GM13976 (cell line): ENCODE results near the gene MRTO4.
"Not testable (repeated sequence)": the region's sequence is repeated elsewhere in the genome, so short reads cannot be mapped to it uniquely, and the experiment has no call there.

Experiments
- DNase-seq: peaks from one replicate; pipeline ENCODE4 v3.0.0; 2012; ENCODE audit warnings: low spot score
- CTCF ChIP-seq: IDR thresholded peaks from 2 replicates; pipeline ENCODE4 v1.5.1; 2012; ENCODE audit warnings: borderline replicate concordance, mild to moderate bottlenecking; ENCODE audit not compliant: insufficient read depth; ENCODE audit errors: extremely low read depth, missing control alignments, control extremely low read depth
- in situ Hi-C: fragments of 300-500 bp; cut with MboI; formaldehyde crosslinking; loops from one replicate; pipeline ENCODE4 v1.12.0; 2022; ENCODE audit warnings: low sequenced_read_pairs, mixed read lengths, inconsistent platforms; ENCODE audit not compliant: unreplicated experiment

The MRTO4 gene

DNA sequence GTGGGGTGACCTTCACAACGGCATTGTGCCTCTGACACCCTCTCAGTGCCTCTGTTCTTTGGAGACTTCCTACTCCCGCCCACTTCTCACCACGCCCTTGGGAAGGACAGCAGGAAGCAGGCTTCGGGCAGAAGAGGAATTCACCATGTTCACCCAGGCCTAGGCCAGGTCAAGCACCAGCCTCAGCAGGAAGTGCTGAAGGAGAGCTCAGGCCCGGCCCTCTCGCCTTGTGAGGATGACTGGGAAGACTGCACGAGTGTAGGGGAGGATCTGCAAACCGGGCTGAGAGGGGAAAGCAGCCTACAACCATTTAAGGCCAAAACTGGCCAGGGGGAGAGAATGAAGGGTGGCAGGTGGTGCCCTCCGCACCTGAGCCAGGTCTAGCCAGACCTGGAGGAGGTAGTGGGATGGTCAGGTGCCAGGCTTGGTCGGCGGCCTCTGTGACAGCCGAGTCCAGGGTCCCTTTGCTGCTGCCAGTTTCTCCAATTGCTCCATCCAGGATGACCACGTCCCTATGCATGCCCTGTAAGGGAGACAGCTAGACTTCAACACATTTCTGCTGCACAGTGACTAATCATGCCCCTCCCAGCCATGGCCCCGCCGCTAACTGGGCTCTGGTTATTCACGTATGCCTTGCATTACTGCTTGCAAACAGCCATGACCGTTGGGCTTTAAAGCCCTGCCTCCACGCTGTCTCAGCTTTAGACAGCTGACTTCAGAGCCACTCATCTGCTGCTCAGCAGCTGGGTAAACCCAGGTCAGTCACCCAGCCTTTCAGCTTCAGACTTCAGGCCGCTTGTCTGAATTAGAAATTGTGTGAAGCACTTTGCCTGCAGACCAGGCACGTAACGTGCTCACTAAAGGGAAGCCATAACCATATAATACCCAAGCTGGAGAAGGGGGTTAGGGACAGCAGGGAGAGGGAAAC, 8.9 kb downstream of the MRTO4 start:
- DNase-seq = no peak
- in situ Hi-C loops = no loop called here
- TF ChIP-seq CTCF = no peak

GRCh38 chr1:19262047-19262446, 10.4 kb downstream of the MRTO4 start:
- in situ Hi-C loops = no loop called here
- no peak for TF ChIP-seq CTCF
- DNase-seq = no peak

DNA sequence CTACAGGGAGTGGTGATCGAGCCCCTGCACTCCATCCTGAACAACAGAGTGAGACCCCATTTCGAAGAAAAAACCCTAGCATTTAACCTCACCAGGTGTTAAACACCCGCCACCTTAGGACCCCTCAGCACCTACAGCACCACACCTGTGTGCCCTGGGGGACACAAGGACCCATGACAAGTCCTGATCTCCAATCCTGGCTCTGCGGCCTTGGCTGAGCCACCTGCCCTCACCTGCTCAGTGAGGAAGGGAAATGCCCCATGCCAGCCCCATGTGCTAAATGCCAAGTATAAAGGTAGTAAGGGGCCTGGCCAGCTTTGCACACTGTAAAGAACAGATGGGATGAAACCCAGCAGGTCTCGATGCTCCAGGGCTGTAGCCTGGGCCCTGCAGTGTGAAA, 11.1 kb downstream of the MRTO4 start:
- no peak for TF ChIP-seq CTCF
- in situ Hi-C loops = no loop called here
- DNase-seq = no peak

DNA sequence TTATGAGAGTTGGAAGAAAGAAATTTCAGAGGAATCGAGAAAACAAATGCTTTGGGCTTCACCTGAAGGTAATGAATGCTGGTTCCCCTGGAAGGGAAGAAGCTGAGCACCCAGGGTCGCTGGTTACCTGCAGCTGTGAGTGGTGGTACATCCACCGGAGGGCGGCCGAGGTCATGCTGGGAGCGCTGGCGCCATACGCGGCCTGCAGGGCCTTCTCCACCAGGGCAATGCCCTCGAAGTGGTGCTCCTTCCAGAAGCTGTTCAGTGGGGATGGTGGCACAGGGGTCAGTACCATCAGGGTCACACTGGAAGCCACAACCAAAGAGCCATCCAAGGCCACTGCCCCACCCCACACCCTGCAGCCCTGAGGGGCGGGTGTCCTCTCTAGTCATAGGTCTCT, 16.8 kb downstream of the MRTO4 start:
- TF ChIP-seq CTCF = no peak
- in situ Hi-C loops = no loop called here
- no peak for DNase-seq

- not testable (repeated sequence) for DNase-seq
Observed at GRCh38 chr1:19269427-19270342, 18.1 kb downstream of the MRTO4 start.

GRCh38 chr1:19270343-19270730, 18.7 kb downstream of the MRTO4 start:
- DNase-seq, in situ Hi-C loops: not testable (repeated sequence)

More at GRCh38 chr1:19269427-19270342, 18.1 kb downstream of the MRTO4 start:
- in situ Hi-C loops = not testable (repeated sequence)

DNA sequence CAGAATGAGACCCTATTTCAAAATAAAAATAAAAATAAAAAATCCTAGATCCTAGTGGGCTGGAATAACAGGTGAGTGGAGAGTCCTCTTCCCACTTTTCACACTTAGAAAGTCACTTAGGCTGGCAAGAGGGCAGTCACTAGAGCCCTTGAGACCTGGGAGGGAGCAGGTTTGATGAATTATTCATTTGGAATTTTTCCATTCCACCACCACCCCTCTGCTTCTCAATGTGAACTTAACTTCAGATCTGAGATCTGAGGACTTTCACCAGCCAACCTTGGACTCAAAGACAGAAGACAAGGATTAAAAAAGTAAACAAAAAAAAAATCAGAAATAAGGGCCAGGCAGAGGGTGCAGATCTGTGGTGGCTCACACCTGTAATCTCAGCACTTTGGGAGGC, 20.5 kb downstream of the MRTO4 start:
- in situ Hi-C loops = no loop called here
- TF ChIP-seq CTCF = no peak
- DNase-seq = no peak
